WTC11 (cell line): ENCODE data around the gene VCAN. TPM values are rescaled to one million over a fixed set of nuclear protein-coding genes. Genes with fewer than 3 reads are reported as not detected.

ENCODE experiments used
- ATAC-seq: fragments of 200-7000 bp; cut with Tn5 transposase; 2 replicates; pipeline ENCODE4 v1.10.0; 2021; ENCODE audit warnings: mild to moderate bottlenecking, moderate library complexity
- CTCF ChIA-PET: fragments of 300-600 bp; sonication (Branson Sonifier 250); formaldehyde crosslinking; loops from one replicate; lab custom pipeline; 2021; ENCODE audit warnings: antibody characterized with exemption; lab: Charles Lee
- POLR2A ChIA-PET: fragments of 350-600 bp; sonication (Branson Sonifier 250); formaldehyde crosslinking; loops from one replicate; lab custom pipeline; 2021; ENCODE audit warnings: antibody characterized with exemption; lab: Charles Lee
- DNase-seq: peaks from one replicate; pipeline ENCODE4 v3.0.0; 2021; ENCODE audit warnings: low spot score
- H3K27ac Mint-ChIP-seq: 2 replicates; pipeline ENCODE4 v1.8.0; 2021; ENCODE audit warnings: mixed read lengths
- H3K27me3 Mint-ChIP-seq: 2 replicates; pipeline ENCODE4 v1.8.0; 2021; ENCODE audit warnings: low read depth, mild to moderate bottlenecking, moderate library complexity, mixed read lengths
- H3K36me3 Mint-ChIP-seq: 2 replicates; pipeline ENCODE4 v1.8.0; 2021; ENCODE audit warnings: mixed read lengths
- H3K4me1 Mint-ChIP-seq: 2 replicates; pipeline ENCODE4 v1.8.0; 2022; ENCODE audit warnings: mixed read lengths
- H3K4me3 Mint-ChIP-seq: 2 replicates; pipeline ENCODE4 v1.8.0; 2021; ENCODE audit warnings: mild to moderate bottlenecking, moderate library complexity, mixed read lengths
- H3K9me3 Mint-ChIP-seq: 2 replicates; pipeline ENCODE4 v1.8.0; 2021; ENCODE audit warnings: mixed read lengths
- CREM ChIP-seq: sonication (generic); formaldehyde crosslinking; IDR thresholded peaks from 2 replicates; pipeline ENCODE4 v1.8.1; 2022; ENCODE audit warnings: mild to moderate bottlenecking, missing genetic modification reagents, moderate library complexity
- GABPB1 ChIP-seq: sonication (generic); formaldehyde crosslinking; IDR thresholded peaks from 2 replicates; pipeline ENCODE4 v1.8.1; 2023; ENCODE audit warnings: mild to moderate bottlenecking, missing genetic modification reagents
- GRHL2 ChIP-seq: fragments of 250-450 bp; sonication (Bioruptor Pico); IDR thresholded peaks from 2 replicates; pipeline ENCODE4 v1.8.0; 2022; ENCODE audit warnings: mild to moderate bottlenecking, moderate library complexity; ENCODE audit not compliant: insufficient replicate concordance, severe bottlenecking
- JUN ChIP-seq: sonication (generic); formaldehyde crosslinking; IDR thresholded peaks from 2 replicates; pipeline ENCODE4 v1.8.0; 2023; ENCODE audit warnings: mild to moderate bottlenecking, missing genetic modification reagents
- NFYB ChIP-seq: sonication (generic); formaldehyde crosslinking; conservative IDR thresholded peaks from 2 replicates; pipeline ENCODE4 v1.8.0; 2022; ENCODE audit warnings: low read depth, missing genetic modification reagents
- NR3C1 ChIP-seq: sonication (generic); formaldehyde crosslinking; conservative IDR thresholded peaks from 2 replicates; pipeline ENCODE4 v1.8.1; 2023; ENCODE audit warnings: low read depth, mild to moderate bottlenecking, missing genetic modification reagents
- PRRX2 ChIP-seq: fragments of 250-450 bp; sonication (Bioruptor Pico); IDR thresholded peaks from 2 replicates; pipeline ENCODE4 v1.8.0; 2021; ENCODE audit warnings: mild to moderate bottlenecking
- ZNF219 ChIP-seq: sonication (generic); formaldehyde crosslinking; IDR thresholded peaks from 2 replicates; pipeline ENCODE4 v1.8.0; 2023; ENCODE audit warnings: missing genetic modification reagents, mild to moderate bottlenecking, borderline replicate concordance
- ZNF317 ChIP-seq: sonication (generic); formaldehyde crosslinking; IDR thresholded peaks from 2 replicates; pipeline ENCODE4 v1.8.1; 2023; ENCODE audit warnings: low read depth, mild to moderate bottlenecking, moderate library complexity, missing genetic modification reagents, borderline replicate concordance
- ZNF423 ChIP-seq: fragments of 250-450 bp; sonication (Bioruptor Pico); IDR thresholded peaks from 2 replicates; pipeline ENCODE4 v2.1.2; 2022; ENCODE audit warnings: mild to moderate bottlenecking, moderate library complexity
- total RNA-seq: library from RNA; stranded (reverse); gene quantifications from 3 replicates; pipeline ENCODE4 v1.2.3, GENCODE V29; 2021
- TF ChIP-seq, protein P1 (sequence below): fragments of 250-450 bp; sonication (Bioruptor Pico); IDR thresholded peaks from 2 replicates; pipeline ENCODE4 v1.9.0; 2021; ENCODE audit warnings: mild to moderate bottlenecking
- TF ChIP-seq, protein P2 (sequence below): sonication (generic); formaldehyde crosslinking; IDR thresholded peaks from 2 replicates; pipeline ENCODE4 v1.8.0; 2023; ENCODE audit warnings: mild to moderate bottlenecking, missing genetic modification reagents
- TF ChIP-seq, protein P3 (sequence below): sonication (generic); formaldehyde crosslinking; IDR thresholded peaks from 2 replicates; pipeline ENCODE4 v1.8.0; 2022; ENCODE audit warnings: missing genetic modification reagents
- TF ChIP-seq, protein P4 (sequence below): sonication (generic); formaldehyde crosslinking; IDR thresholded peaks from 2 replicates; pipeline ENCODE4 v1.8.1; 2022; ENCODE audit warnings: missing genetic modification reagents, borderline replicate concordance

The VCAN gene
- total RNA-seq, 1 experiment from 2014 or later, result 276 TPM

DNA sequence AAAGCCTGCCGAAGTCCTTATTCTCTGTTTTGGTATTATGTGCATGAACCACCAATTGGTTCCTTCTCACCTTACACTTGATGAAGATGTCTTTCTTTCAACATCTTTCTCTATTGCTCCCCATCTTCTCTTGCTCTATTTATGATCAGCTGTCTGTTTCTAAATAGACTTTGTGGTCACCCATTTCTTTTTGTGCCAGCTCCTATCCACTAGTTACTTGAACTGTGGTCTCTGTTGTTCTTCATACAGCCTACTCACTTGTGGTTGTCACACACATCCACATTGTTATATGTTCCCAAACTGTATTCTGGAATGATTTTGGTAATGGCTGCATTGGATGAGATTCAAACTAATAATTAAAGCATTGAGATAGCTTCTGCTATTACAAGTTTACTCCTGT lies 11.4 kb downstream of the VCAN start:
- H3K4me3 Mint-ChIP-seq, result no peak overlapping the region
- DNase-seq, result no peak
- TF ChIP-seq PRRX2 (CRISPR knock-in tag) (no peak), ZNF423 (CRISPR knock-in tag) (no peak), ZNF317 (CRISPR knock-in tag) (no peak), GRHL2 (CRISPR knock-in tag) (no peak), ZNF219 (CRISPR knock-in tag) (no peak), CREM (CRISPR knock-in tag) (no peak), GABPB1 (CRISPR knock-in tag) (no peak), NFYB (CRISPR knock-in tag) (no peak)
- TF ChIP-seq, protein P1, sequence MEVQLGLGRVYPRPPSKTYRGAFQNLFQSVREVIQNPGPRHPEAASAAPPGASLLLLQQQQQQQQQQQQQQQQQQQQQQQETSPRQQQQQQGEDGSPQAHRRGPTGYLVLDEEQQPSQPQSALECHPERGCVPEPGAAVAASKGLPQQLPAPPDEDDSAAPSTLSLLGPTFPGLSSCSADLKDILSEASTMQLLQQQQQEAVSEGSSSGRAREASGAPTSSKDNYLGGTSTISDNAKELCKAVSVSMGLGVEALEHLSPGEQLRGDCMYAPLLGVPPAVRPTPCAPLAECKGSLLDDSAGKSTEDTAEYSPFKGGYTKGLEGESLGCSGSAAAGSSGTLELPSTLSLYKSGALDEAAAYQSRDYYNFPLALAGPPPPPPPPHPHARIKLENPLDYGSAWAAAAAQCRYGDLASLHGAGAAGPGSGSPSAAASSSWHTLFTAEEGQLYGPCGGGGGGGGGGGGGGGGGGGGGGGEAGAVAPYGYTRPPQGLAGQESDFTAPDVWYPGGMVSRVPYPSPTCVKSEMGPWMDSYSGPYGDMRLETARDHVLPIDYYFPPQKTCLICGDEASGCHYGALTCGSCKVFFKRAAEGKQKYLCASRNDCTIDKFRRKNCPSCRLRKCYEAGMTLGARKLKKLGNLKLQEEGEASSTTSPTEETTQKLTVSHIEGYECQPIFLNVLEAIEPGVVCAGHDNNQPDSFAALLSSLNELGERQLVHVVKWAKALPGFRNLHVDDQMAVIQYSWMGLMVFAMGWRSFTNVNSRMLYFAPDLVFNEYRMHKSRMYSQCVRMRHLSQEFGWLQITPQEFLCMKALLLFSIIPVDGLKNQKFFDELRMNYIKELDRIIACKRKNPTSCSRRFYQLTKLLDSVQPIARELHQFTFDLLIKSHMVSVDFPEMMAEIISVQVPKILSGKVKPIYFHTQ (CRISPR knock-in tag), result no peak
- TF ChIP-seq, protein P2, sequence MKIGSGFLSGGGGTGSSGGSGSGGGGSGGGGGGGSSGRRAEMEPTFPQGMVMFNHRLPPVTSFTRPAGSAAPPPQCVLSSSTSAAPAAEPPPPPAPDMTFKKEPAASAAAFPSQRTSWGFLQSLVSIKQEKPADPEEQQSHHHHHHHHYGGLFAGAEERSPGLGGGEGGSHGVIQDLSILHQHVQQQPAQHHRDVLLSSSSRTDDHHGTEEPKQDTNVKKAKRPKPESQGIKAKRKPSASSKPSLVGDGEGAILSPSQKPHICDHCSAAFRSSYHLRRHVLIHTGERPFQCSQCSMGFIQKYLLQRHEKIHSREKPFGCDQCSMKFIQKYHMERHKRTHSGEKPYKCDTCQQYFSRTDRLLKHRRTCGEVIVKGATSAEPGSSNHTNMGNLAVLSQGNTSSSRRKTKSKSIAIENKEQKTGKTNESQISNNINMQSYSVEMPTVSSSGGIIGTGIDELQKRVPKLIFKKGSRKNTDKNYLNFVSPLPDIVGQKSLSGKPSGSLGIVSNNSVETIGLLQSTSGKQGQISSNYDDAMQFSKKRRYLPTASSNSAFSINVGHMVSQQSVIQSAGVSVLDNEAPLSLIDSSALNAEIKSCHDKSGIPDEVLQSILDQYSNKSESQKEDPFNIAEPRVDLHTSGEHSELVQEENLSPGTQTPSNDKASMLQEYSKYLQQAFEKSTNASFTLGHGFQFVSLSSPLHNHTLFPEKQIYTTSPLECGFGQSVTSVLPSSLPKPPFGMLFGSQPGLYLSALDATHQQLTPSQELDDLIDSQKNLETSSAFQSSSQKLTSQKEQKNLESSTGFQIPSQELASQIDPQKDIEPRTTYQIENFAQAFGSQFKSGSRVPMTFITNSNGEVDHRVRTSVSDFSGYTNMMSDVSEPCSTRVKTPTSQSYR, result no peak
- H3K36me3 Mint-ChIP-seq, result peaks cover 50% of the 10 kb centered on the region
- no peaks in the 10 kb centered on the region for H3K27me3 Mint-ChIP-seq
- ChIA-PET POLR2A (no interaction called here), CTCF (no interaction called here)
- no peak for ATAC-seq
- no peak overlapping the region for H3K27ac Mint-ChIP-seq
- H3K9me3 Mint-ChIP-seq, result no peaks in the 10 kb centered on the region
- H3K4me1 Mint-ChIP-seq, result peaks cover 44% of the 10 kb centered on the region

DNA sequence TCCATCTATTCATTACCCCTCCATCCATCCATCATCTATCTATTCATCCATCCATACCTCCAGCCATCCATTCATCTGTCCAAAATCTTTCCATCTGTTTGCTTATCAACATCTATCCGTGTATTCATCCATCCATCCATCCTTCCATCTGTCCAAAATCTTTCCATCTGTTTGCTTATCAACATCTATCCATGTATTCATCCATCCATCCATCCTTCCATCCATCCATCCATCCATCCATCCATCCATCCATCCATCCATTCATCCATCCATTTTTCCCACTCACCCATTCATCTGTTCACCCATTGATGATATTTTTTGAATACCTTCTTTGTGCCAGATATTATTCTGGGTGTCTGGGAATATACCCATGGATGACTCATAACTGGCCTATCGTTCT lies 12.8 kb downstream of the VCAN start:
- peaks cover 48% of the 10 kb centered on the region for H3K36me3 Mint-ChIP-seq
- CTCF ChIA-PET, result no interaction called here

More for the DNA sequence above, 12.8 kb downstream of the VCAN start:
- Mint-ChIP-seq H3K27ac (no peak overlapping the region), H3K27me3 (no peaks in the 10 kb centered on the region), H3K4me1 (peaks cover 43% of the 10 kb centered on the region), H3K9me3 (no peaks in the 10 kb centered on the region), H3K4me3 (no peak overlapping the region)
- ATAC-seq (no peak), DNase-seq (no peak)
- POLR2A ChIA-PET, result no interaction called here
- TF ChIP-seq NR3C1 (no peak), JUN (CRISPR knock-in tag) (no peak)
- TF ChIP-seq, protein P3, sequence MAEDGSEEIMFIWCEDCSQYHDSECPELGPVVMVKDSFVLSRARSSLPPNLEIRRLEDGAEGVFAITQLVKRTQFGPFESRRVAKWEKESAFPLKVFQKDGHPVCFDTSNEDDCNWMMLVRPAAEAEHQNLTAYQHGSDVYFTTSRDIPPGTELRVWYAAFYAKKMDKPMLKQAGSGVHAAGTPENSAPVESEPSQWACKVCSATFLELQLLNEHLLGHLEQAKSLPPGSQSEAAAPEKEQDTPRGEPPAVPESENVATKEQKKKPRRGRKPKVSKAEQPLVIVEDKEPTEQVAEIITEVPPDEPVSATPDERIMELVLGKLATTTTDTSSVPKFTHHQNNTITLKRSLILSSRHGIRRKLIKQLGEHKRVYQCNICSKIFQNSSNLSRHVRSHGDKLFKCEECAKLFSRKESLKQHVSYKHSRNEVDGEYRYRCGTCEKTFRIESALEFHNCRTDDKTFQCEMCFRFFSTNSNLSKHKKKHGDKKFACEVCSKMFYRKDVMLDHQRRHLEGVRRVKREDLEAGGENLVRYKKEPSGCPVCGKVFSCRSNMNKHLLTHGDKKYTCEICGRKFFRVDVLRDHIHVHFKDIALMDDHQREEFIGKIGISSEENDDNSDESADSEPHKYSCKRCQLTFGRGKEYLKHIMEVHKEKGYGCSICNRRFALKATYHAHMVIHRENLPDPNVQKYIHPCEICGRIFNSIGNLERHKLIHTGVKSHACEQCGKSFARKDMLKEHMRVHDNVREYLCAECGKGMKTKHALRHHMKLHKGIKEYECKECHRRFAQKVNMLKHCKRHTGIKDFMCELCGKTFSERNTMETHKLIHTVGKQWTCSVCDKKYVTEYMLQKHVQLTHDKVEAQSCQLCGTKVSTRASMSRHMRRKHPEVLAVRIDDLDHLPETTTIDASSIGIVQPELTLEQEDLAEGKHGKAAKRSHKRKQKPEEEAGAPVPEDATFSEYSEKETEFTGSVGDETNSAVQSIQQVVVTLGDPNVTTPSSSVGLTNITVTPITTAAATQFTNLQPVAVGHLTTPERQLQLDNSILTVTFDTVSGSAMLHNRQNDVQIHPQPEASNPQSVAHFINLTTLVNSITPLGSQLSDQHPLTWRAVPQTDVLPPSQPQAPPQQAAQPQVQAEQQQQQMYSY (CRISPR knock-in tag), result no peak
- TF ChIP-seq, protein P4, sequence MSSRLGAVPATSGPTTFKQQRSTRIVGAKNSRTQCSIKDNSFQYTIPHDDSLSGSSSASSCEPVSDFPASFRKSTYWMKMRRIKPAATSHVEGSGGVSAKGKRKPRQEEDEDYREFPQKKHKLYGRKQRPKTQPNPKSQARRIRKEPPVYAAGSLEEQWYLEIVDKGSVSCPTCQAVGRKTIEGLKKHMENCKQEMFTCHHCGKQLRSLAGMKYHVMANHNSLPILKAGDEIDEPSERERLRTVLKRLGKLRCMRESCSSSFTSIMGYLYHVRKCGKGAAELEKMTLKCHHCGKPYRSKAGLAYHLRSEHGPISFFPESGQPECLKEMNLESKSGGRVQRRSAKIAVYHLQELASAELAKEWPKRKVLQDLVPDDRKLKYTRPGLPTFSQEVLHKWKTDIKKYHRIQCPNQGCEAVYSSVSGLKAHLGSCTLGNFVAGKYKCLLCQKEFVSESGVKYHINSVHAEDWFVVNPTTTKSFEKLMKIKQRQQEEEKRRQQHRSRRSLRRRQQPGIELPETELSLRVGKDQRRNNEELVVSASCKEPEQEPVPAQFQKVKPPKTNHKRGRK, result no peak
